Bronchial epithelial cell (primary cell): ENCODE measurements around the gene RHOBTB1. TPM values are rescaled to one million over a fixed set of nuclear protein-coding genes. Genes with fewer than 3 reads are reported as not detected.

Source experiments
- DNase-seq: peaks from one replicate; pipeline ENCODE4 v3.0.0-alpha.2; 2010; ENCODE audit warnings: low read depth
- FAIRE-seq: peaks from 2 replicates; lab custom pipeline; 2011; peaks lifted over from hg19 to GRCh38; lab: Jason Lieb, UNC
- H3K27me3 ChIP-seq: 2 replicates; pipeline ENCODE4 v1.5.1; 2011; ENCODE audit warnings: low read length; ENCODE audit not compliant: control insufficient read depth, insufficient read depth
- H3K36me3 ChIP-seq: 2 replicates; pipeline ENCODE4 v1.5.1; 2011; ENCODE audit warnings: low read length; ENCODE audit not compliant: control insufficient read depth, insufficient read depth
- H3K4me3 ChIP-seq: 2 replicates; pipeline ENCODE4 v1.5.1; 2011; ENCODE audit warnings: mild to moderate bottlenecking, low read depth, low read length, control low read depth
- CTCF ChIP-seq: IDR thresholded peaks from 2 replicates; pipeline ENCODE4 v1.5.1; 2011; ENCODE audit warnings: mild to moderate bottlenecking, moderate library complexity, low read length, control low read depth, inconsistent platforms; ENCODE audit not compliant: insufficient read depth, severe bottlenecking
- total RNA-seq: library from RNA; depleted of rRNA; stranded (reverse); fragments of >200 nt; gene quantifications from 2 replicates; pipeline ENCODE4 v1.2.1, GENCODE V29; 2014

Gene RHOBTB1
- total RNA-seq, 1 donor from 2014 or later = 6.3 TPM

- Histone ChIP-seq H3K4me3 (no peak overlapping the region), H3K27me3 (no peaks in the 10 kb centered on the region), H3K36me3 (no peaks in the 10 kb centered on the region)
- DNase-seq = peak; percentile 52
- TF ChIP-seq CTCF = no peak
- no peak for FAIRE-seq
These were observed 50.8 kb downstream of the RHOBTB1 start for GRCh38 chr10:60893231-60893630.

GRCh38 chr10:60892571-60892970 is 51.4 kb downstream of the RHOBTB1 start:
- DNase-seq (no peak), FAIRE-seq (no peak)
- H3K36me3 ChIP-seq = no peaks in the 10 kb centered on the region
- TF ChIP-seq CTCF = no peak
- no peak overlapping the region for H3K4me3 ChIP-seq
- no peaks in the 10 kb centered on the region for H3K27me3 ChIP-seq

- FAIRE-seq (no peak), DNase-seq (no peak)
- Histone ChIP-seq H3K4me3 (no peak overlapping the region), H3K27me3 (no peaks in the 10 kb centered on the region), H3K36me3 (no peaks in the 10 kb centered on the region)
- no peak for TF ChIP-seq CTCF
These were observed 53.2 kb downstream of the RHOBTB1 start for GRCh38 chr10:60890811-60891210.

GRCh38 chr10:60883187-60883586 is 60.8 kb downstream of the RHOBTB1 start:
- TF ChIP-seq CTCF = peak; percentile 58
- DNase-seq (peak; percentile 38), FAIRE-seq (no peak)

GRCh38 chr10:60878224-60878623 is 65.8 kb downstream of the RHOBTB1 start:
- peak; percentile 52 for FAIRE-seq
- no peaks in the 10 kb centered on the region for H3K36me3 ChIP-seq
- no peak for TF ChIP-seq CTCF
- DNase-seq = peak; percentile 27
- no peak overlapping the region for H3K4me3 ChIP-seq
- no peaks in the 10 kb centered on the region for H3K27me3 ChIP-seq

More at GRCh38 chr10:60883187-60883586, 60.8 kb downstream of the RHOBTB1 start:
- Histone ChIP-seq H3K27me3 (no peaks in the 10 kb centered on the region), H3K4me3 (no peak overlapping the region), H3K36me3 (peaks cover 1% of the 10 kb centered on the region)

GRCh38 chr10:60877777-60878120 is 66.2 kb downstream of the RHOBTB1 start:
- DNase-seq (peak; percentile 10), FAIRE-seq (no peak)
- no peak overlapping the region for H3K4me3 ChIP-seq
- TF ChIP-seq CTCF = no peak
- no peaks in the 10 kb centered on the region for H3K27me3 ChIP-seq
- H3K36me3 ChIP-seq = no peaks in the 10 kb centered on the region
